Iris pigment epithelial cell (primary cell): ENCODE data around the gene MFNG.

ENCODE experiments used
- DNase-seq: peaks from one replicate; pipeline ENCODE4 v3.0.0-alpha.2; 2011; ENCODE audit warnings: low read depth

Gene MFNG

GRCh38 chr22:37421468-37421877 is 64.7 kb downstream of the MFNG start:
- DNase-seq: no peak

- DNase-seq: peak; percentile 32
Measured at GRCh38 chr22:37420686-37421467, 65.3 kb downstream of the MFNG start.

GRCh38 chr22:37419969-37420685 is 66.1 kb downstream of the MFNG start:
- peak; percentile 27 for DNase-seq

- no peak for DNase-seq
Measured at GRCh38 chr22:37419370-37419968, 66.7 kb downstream of the MFNG start.
